GM23248 (cell line): ENCODE results near the gene CLEC18B.

Experiments
- EZH2 ChIP-seq: fragments of 200-600 bp; sonication (generic); IDR thresholded peaks from 2 replicates; pipeline ENCODE4 v1.6.1; 2018; ENCODE audit warnings: antibody characterized with exemption, mild to moderate bottlenecking; ENCODE audit not compliant: insufficient read depth, poor library complexity, severe bottlenecking
- EZH2phosphoT487 ChIP-seq: fragments of 200-600 bp; sonication (generic); IDR thresholded peaks from 2 replicates; pipeline ENCODE4 v1.6.1; 2018; ENCODE audit warnings: antibody characterized with exemption, moderate library complexity, mild to moderate bottlenecking, low read depth; ENCODE audit not compliant: insufficient read depth

- no peak for TF ChIP-seq EZH2
- TF ChIP-seq EZH2phosphoT487 = no peak
These were observed 10.2 kb upstream of the CLEC18B start for GRCh38 chr16:74431516-74431915.
